CD4-positive, CD25-positive, alpha-beta regulatory T cell (primary cell): ENCODE results near the gene FAM124A. TPM values are rescaled to one million over a fixed set of nuclear protein-coding genes. Genes with fewer than 3 reads are reported as not detected.

Source experiments
- ATAC-seq, 2 donors: fragments of 150-1000 bp; cut with Tn5 transposase; one replicate each; pipeline ENCODE4 v1.10.0; 2021; ENCODE audit warnings: low read depth in 2 of 2, moderate number of reproducible peaks in 2 of 2, moderate library complexity in 1 of 2
- DNase-seq, 3 donors: peaks; one replicate each; pipeline versions ENCODE4 v3.0.0 to v3.0.0-alpha.2; 2012 to 2022; ENCODE audit warnings: mixed read lengths in 1 of 3
- H3K27ac ChIP-seq: one replicate; pipeline ENCODE4 v1.7.0; 2013; ENCODE audit warnings: mild to moderate bottlenecking, low read length; ENCODE audit not compliant: insufficient read depth, poor library complexity, severe bottlenecking
- H3K27me3 ChIP-seq: one replicate; pipeline ENCODE4 v1.7.0; 2013; ENCODE audit warnings: low read length; ENCODE audit not compliant: control insufficient read depth, insufficient read depth
- H3K36me3 ChIP-seq: one replicate; pipeline ENCODE4 v1.7.0; 2013; ENCODE audit warnings: mild to moderate bottlenecking, low read length, moderate library complexity; ENCODE audit not compliant: control insufficient read depth, insufficient read depth
- H3K4me1 ChIP-seq: 2 replicates; pipeline ENCODE4 v1.7.0; 2013; ENCODE audit warnings: mild to moderate bottlenecking, low read length; ENCODE audit not compliant: insufficient read depth, control insufficient read depth, poor library complexity, severe bottlenecking
- H3K4me3 ChIP-seq: one replicate; pipeline ENCODE4 v1.7.0; 2013; ENCODE audit warnings: low read depth, mild to moderate bottlenecking, low read length, moderate library complexity
- H3K9me3 ChIP-seq, 2 experiments: 1 replicate in 1 of 2; 2 replicates in 1 of 2; pipeline ENCODE4 v1.7.0; 2013; ENCODE audit warnings: low read length in 2 of 2, mild to moderate bottlenecking in 1 of 2, moderate library complexity in 1 of 2; ENCODE audit not compliant: control insufficient read depth in 2 of 2
- H3K27ac Mint-ChIP-seq, 3 donors: one replicate each; pipeline ENCODE4 v1.8.0; 2020 to 2022; ENCODE audit warnings: mild to moderate bottlenecking in 3 of 3, mixed read lengths in 3 of 3, moderate library complexity in 2 of 3
- H3K27me3 Mint-ChIP-seq: one replicate; pipeline ENCODE4 v1.8.0; 2022; ENCODE audit warnings: mild to moderate bottlenecking, mixed read lengths
- H3K36me3 Mint-ChIP-seq: one replicate; pipeline ENCODE4 v1.8.0; 2020; ENCODE audit warnings: mixed read lengths
- H3K4me1 Mint-ChIP-seq, 4 donors: one replicate each; pipeline ENCODE4 v1.8.0; 2020 to 2022; ENCODE audit warnings: mixed read lengths in 4 of 4, mild to moderate bottlenecking in 1 of 4
- H3K4me3 Mint-ChIP-seq, 4 donors: one replicate each; pipeline ENCODE4 v1.8.0; 2020 to 2022; ENCODE audit warnings: mild to moderate bottlenecking in 4 of 4, mixed read lengths in 4 of 4, moderate library complexity in 3 of 4
- H3K9me3 Mint-ChIP-seq, 7 donors: one replicate each; pipeline ENCODE4 v1.8.0; 2020 to 2022; ENCODE audit warnings: mixed read lengths in 7 of 7, mild to moderate bottlenecking in 3 of 7, moderate library complexity in 2 of 7
- polyA plus RNA-seq, 4 donors: library from polyadenylated mRNA; unstranded; fragments of 300-500 nt; fragmentation: Illumina TruSeq; gene quantifications; one replicate each; pipeline ENCODE4 v1.2.3, GENCODE V29; 2021
- total RNA-seq: library from RNA; stranded (reverse); gene quantifications from one replicate; pipeline ENCODE4 v1.2.3, GENCODE V29; 2022

Gene FAM124A
- total and polyA plus RNA-seq, 5 donors from 2014 or later, result not detected

DNA sequence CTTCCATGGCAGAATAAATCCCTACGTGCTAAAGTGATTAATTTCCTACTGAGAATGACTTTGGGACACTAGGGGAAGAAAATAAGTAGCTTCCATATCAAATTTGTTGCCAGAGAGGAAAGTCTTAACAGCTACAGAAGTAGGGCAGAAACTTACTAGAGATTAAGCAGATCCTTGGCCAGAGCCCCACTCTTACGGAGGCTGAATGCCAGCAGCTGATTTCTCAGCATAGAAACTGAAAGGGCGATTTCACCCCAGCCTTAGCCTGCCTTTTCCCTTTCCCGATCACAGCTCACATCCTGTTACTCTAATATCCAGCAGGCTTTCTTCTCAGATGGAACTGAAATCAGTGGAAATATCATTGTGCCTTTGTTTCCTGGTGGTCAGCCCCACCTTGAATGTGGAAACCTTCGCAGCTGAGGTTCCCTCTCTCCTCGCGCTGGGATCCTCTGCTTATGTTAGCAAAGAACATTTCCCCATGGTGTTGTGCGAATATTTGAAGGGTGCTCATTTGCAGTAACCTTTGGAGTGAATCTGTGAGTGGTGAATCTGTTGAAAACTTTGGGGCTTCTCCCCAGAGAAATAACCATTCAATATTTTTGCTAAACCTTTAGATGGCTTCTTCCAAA is 8.4 kb downstream of the FAM124A start:
- ATAC-seq (no peak), DNase-seq (no peak)
- peaks cover 40% of the 10 kb centered on the region for H3K27me3 ChIP-seq
- Mint-ChIP-seq H3K4me1 (no peaks in the 10 kb centered on the region), H3K4me3 (no peak overlapping the region), H3K9me3 (peaks cover 0 to 2% (median 0%) of the 10 kb centered on the region in 7 donors), H3K27ac (no peak overlapping the region), H3K27me3 (peaks cover 50% of the 10 kb centered on the region), H3K36me3 (no peaks in the 10 kb centered on the region)
- no peak overlapping the region for H3K27ac ChIP-seq
- no peaks in the 10 kb centered on the region for H3K4me1 ChIP-seq
- no peak overlapping the region for H3K4me3 ChIP-seq
- H3K9me3 ChIP-seq, result no peaks in the 10 kb centered on the region
- no peaks in the 10 kb centered on the region for H3K36me3 ChIP-seq

GRCh38 chr13:51231456-51231855 is 9.3 kb downstream of the FAM124A start:
- Mint-ChIP-seq H3K4me3 (no peak overlapping the region), H3K36me3 (no peaks in the 10 kb centered on the region), H3K27me3 (peaks cover 50% of the 10 kb centered on the region), H3K4me1 (no peaks in the 10 kb centered on the region), H3K27ac (no peak overlapping the region), H3K9me3 (peaks cover 0 to 2% (median 0%) of the 10 kb centered on the region in 7 donors)
- Histone ChIP-seq H3K9me3 (no peaks in the 10 kb centered on the region), H3K4me1 (no peaks in the 10 kb centered on the region), H3K36me3 (no peaks in the 10 kb centered on the region), H3K27ac (no peak overlapping the region), H3K4me3 (no peak overlapping the region), H3K27me3 (peaks cover 38% of the 10 kb centered on the region)
- ATAC-seq (no peak), DNase-seq (no peak)

GRCh38 chr13:51232328-51232727 is 10.1 kb downstream of the FAM124A start:
- Histone ChIP-seq H3K9me3 (no peaks in the 10 kb centered on the region), H3K27me3 (peaks cover 31% of the 10 kb centered on the region), H3K4me1 (no peaks in the 10 kb centered on the region), H3K27ac (no peak overlapping the region), H3K36me3 (no peaks in the 10 kb centered on the region), H3K4me3 (no peak overlapping the region)
- no peaks in the 10 kb centered on the region for H3K36me3 Mint-ChIP-seq
- no peak for DNase-seq
- peaks cover 45% of the 10 kb centered on the region for H3K27me3 Mint-ChIP-seq
- H3K4me3 Mint-ChIP-seq, result no peak overlapping the region
- ATAC-seq, result no peak
- H3K27ac Mint-ChIP-seq, result no peak overlapping the region
- no peaks in the 10 kb centered on the region for H3K4me1 Mint-ChIP-seq
- H3K9me3 Mint-ChIP-seq, result peaks cover 0 to 2% (median 0%) of the 10 kb centered on the region in 7 donors

DNA sequence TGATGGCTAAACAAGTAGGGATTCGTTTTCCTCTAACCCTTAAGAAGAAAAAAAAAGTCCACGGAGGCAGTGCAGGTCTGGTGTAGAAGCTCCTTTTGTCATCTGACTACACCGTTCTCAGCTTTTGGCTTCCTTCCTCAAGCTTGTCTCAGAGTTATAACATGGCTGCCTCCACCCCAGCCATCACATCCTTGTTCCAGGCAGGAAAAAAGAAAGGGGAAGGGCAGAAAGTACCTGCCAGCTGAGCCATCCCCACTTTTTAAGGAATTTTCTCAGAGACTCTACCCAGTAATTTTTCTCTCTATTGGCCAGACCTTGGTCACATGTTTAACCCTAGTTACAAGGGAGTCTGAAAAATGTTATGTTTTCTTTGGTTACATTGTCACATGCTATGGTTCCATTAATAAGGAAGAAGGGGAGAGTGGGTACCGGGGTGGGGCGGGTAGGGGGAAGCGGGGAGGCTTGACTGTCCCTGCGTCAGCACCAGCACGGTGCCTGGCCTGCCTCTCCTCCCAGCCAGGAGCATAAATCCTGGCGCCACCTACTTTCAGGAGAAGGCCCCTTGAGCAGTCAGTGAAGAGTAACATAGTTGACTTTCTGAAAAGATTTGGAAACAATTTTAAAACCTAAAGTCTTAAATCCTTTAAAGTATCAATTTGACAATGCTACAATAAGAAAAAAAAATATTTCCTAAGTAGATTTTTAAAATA is 11.1 kb downstream of the FAM124A start:
- H3K36me3 ChIP-seq, result no peaks in the 10 kb centered on the region
- Mint-ChIP-seq H3K27ac (no peak overlapping the region), H3K27me3 (peaks cover 39% of the 10 kb centered on the region), H3K9me3 (peaks cover 0 to 2% (median 0%) of the 10 kb centered on the region in 7 donors), H3K4me3 (no peak overlapping the region), H3K36me3 (no peaks in the 10 kb centered on the region), H3K4me1 (no peaks in the 10 kb centered on the region)
- H3K4me1 ChIP-seq, result no peaks in the 10 kb centered on the region
- H3K27me3 ChIP-seq, result peaks cover 25% of the 10 kb centered on the region
- DNase-seq (no peak), ATAC-seq (no peak)
- no peaks in the 10 kb centered on the region for H3K9me3 ChIP-seq
- H3K27ac ChIP-seq, result no peak overlapping the region
- H3K4me3 ChIP-seq, result no peak overlapping the region

DNA sequence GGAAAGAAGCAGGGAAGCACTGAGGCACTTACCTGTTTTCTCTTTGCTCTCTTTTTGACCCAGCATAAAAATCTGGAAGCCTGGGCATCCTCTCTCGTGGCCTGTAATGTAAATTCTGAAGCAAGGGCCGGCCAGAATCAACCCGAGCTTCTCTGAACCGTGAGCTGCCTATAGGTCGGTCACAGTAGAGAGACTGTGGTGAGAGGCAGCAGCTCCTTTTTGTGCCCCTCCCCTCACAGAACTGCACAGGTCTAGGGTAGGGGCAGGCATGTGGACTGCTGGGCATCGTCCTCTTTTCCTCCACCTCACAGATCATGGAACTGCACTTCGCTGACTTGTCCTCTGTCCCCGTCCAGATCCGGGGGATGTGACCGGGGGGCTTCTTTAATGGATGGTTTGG is 12.5 kb downstream of the FAM124A start:
- H3K4me1 Mint-ChIP-seq, result no peaks in the 10 kb centered on the region
- no peaks in the 10 kb centered on the region for H3K9me3 ChIP-seq
- H3K4me1 ChIP-seq, result no peaks in the 10 kb centered on the region
- ATAC-seq (no peak), DNase-seq (no peak)
- H3K27ac Mint-ChIP-seq, result no peak overlapping the region
- no peaks in the 10 kb centered on the region for H3K36me3 Mint-ChIP-seq
- H3K9me3 Mint-ChIP-seq, result peaks cover 0 to 2% (median 0%) of the 10 kb centered on the region in 7 donors
- H3K27ac ChIP-seq, result no peak overlapping the region
- no peak overlapping the region for H3K4me3 Mint-ChIP-seq
- H3K4me3 ChIP-seq, result no peak overlapping the region
- H3K36me3 ChIP-seq, result no peaks in the 10 kb centered on the region
- peaks cover 43% of the 10 kb centered on the region for H3K27me3 Mint-ChIP-seq
- H3K27me3 ChIP-seq, result peaks cover 18% of the 10 kb centered on the region

GRCh38 chr13:51235186-51235585 is 13.0 kb downstream of the FAM124A start:
- H3K36me3 Mint-ChIP-seq, result no peaks in the 10 kb centered on the region
- no peak overlapping the region for H3K4me3 ChIP-seq
- H3K27me3 Mint-ChIP-seq, result peaks cover 41% of the 10 kb centered on the region
- no peaks in the 10 kb centered on the region for H3K9me3 ChIP-seq
- H3K27ac Mint-ChIP-seq, result no peak overlapping the region
- H3K4me1 Mint-ChIP-seq, result no peaks in the 10 kb centered on the region
- no peaks in the 10 kb centered on the region for H3K4me1 ChIP-seq
- no peak overlapping the region for H3K27ac ChIP-seq
- H3K4me3 Mint-ChIP-seq, result no peak overlapping the region
- DNase-seq (no peak), ATAC-seq (no peak)
- peaks cover 16% of the 10 kb centered on the region for H3K27me3 ChIP-seq
- peaks cover 0 to 2% (median 0%) of the 10 kb centered on the region in 7 donors for H3K9me3 Mint-ChIP-seq
- H3K36me3 ChIP-seq, result no peaks in the 10 kb centered on the region

DNA sequence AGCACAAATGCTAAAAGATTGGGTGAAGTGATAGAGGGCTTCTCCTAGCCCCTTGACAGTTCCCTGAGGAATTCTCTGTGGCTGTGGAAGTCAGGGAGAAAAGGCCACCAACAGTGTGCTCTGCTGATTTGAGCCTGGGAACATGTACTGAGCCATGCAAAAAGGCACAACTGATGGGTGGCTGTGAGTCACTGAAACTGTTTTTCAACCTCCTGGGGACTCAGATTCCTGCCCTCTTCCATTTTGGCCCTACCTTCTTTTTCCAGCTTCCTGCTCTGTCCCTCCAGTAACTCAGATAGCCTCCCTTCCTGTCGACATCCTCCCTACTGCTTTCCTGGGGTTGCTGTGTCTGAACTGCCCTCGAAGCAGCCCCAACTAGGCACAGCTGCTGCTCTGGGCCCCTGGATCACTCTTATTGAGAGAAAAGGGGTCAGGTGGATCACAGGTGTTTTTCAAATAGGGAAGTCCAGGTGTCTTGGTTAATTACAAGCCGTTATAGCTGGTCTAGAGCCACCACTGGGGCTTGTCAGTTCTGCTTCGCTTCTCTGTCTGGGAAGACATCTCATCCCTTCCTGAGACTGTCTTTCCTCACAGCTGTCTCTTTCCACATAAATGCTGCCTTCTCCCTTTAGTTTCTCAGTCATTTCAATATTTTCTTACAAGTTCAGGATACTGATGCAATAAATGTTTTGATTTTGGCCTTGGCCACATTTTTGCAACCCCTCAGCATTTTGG is 13.7 kb downstream of the FAM124A start:
- DNase-seq, result no peak
- Mint-ChIP-seq H3K9me3 (peaks cover 0 to 2% (median 0%) of the 10 kb centered on the region in 7 donors), H3K36me3 (no peaks in the 10 kb centered on the region), H3K4me1 (no peaks in the 10 kb centered on the region), H3K27ac (no peak overlapping the region), H3K4me3 (no peak overlapping the region), H3K27me3 (peaks cover 39% of the 10 kb centered on the region)
- Histone ChIP-seq H3K27ac (no peak overlapping the region), H3K4me1 (no peaks in the 10 kb centered on the region), H3K36me3 (no peaks in the 10 kb centered on the region), H3K4me3 (no peak overlapping the region), H3K27me3 (peaks cover 9% of the 10 kb centered on the region), H3K9me3 (no peaks in the 10 kb centered on the region)
- ATAC-seq, result no peak
